Islet of Langerhans (tissue), 1 donor: ENCODE results near the gene ATG5.
A peak's percentile ranks its signal among the peaks of the same experiment; 100 is the strongest.

Experiments
- FAIRE-seq: peaks from one replicate; lab custom pipeline; 2011; peaks lifted over from hg19 to GRCh38; lab: Jason Lieb, UNC

Gene ATG5

DNA sequence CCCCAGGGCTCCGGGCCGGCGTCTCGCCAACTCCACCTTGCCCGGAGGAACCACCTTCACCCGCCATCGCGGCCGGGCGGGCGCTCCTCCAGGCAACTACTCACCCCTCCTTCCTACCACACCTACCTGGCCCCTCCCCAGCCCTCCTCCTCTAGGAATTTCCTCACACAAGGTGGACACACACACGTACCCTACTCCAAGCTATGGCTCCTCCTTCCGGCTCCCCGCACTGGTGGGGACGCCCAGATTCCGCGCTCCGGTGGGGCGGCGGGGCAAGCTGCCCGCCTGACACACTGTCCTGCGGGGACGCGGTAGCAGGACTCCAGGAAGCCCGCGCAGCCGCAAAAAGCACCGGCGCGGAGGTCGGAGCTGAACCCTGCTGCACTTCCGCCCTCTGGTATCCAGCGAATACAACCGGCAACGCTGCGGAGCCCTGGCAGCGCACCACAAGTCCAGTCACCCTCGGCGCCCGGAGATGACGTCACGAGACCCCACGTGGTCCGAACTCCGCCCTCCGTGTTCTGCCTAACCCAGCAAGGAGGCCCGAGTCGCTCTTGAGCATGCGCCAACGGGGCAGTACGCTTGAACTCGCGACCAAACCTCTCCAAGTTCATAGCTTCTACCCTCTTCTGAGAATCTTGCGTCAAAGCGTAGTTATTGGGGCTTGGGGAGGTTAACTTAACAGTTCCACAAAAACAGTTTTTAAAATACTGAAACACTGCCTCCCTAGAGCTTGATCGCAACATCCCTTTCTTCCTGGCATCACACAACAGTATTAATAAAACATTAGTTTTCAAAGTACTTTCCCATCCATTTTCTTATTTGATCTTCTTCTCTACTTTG is at the start of gene ATG5:
Gene ATG5 (minus strand): TSS at position 425 of the 843 bp plus-strand sequence. CDS start 9,552 bp downstream, outside the sequence.
- FAIRE-seq: peak; percentile 97

DNA sequence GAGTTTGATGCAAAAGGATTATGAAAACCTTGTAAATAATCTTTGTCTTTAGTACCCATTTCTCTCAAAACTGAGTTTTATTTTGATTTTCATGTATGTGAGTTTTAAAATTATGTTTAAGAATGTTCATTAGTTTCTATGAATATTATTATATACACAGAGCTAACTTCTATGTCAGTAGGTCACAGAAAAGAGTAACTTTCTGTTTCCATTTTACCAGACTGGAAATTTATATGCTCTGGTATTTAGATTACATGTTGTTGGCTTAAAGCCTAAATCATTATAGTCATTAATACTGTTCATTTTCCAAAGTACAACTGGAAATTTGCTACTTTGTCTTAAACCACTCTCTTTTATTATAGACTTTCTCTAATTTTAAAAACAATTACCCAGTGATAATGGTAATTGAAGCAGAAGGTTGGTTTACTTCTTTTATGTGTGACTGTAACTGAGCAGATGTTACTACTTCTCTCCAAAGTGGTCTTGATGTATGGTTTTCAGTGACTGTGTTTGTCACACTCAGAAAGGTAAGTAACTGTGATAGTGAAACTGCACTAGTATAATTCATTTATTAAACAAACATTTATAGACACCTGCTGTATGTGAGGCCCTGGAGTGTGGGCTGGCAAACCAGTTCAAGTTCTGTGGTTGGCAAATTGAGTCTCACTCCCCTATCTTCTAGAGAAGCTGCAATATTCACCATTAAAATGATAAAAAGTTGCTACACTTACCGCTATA is 48.1 kb upstream of the ATG5 start:
- peak; percentile 24 for FAIRE-seq

DNA sequence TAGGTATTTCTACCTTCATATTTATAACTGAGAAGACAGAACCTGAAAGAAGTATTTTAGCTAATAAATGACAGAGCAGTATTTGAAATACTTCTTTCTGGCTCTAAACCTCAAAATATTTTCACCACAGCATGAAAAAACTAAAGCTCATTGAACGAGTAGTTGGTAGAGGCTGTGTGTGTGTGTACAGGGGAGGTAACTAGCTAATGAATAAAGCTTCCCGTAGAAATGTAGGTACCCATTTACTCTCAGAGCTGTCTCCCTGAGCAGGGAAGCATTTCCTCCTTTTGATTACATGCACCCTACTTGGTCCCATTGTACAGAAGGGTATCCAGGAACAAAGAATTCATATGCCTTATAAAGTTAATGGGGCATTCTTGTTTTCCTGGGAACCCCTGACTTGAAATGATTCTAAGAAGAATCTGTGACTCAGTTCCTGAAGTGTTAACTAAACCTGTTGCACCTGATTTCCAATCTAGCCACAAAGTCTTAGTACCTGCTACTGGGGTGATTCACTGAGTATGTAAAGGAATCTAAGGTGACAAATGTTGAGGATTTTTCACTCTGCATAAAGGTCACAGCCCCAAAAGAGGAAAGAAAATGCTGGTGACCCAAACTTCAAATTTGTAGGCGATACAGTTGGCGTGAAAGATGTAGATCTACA is 47.4 kb upstream of the ATG5 start:
- no peak for FAIRE-seq

DNA sequence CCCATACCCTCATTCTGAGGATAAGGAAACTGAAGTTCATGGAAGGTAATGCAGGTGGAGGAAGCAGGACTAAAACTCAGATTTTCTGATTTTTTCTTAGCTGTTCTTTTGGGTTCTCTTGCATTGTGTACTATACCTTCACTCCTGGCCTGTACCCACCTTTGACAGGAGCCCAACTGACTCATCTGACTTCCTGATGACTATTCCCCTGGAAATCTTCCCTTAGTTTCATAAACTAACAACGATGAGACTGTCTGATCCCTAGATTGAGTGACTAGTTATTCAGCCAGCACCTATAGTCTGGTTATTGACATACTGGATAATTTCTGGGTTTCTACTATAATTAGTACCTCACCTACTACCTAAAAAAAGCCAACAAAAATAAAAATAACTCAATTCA is 45.1 kb upstream of the ATG5 start:
- no peak for FAIRE-seq

DNA sequence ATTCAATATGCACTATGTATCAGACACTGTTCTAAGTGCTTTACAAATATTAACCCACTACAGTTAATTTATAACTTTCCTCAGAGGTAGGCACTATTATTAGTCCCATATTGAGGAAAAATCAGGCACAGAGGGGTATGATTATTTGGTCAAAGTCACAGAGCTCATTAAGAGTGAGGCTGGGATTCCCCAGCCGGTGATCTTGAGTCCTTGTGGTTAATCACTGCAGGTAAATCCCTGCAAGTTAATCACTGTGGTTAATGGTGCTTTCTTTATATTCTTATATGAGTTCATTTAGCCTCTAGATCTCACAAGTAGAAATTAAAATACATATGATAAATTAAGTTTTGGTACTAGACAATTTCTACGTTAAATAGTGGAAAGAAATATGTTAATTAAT is 44.2 kb upstream of the ATG5 start:
- FAIRE-seq: no peak

DNA sequence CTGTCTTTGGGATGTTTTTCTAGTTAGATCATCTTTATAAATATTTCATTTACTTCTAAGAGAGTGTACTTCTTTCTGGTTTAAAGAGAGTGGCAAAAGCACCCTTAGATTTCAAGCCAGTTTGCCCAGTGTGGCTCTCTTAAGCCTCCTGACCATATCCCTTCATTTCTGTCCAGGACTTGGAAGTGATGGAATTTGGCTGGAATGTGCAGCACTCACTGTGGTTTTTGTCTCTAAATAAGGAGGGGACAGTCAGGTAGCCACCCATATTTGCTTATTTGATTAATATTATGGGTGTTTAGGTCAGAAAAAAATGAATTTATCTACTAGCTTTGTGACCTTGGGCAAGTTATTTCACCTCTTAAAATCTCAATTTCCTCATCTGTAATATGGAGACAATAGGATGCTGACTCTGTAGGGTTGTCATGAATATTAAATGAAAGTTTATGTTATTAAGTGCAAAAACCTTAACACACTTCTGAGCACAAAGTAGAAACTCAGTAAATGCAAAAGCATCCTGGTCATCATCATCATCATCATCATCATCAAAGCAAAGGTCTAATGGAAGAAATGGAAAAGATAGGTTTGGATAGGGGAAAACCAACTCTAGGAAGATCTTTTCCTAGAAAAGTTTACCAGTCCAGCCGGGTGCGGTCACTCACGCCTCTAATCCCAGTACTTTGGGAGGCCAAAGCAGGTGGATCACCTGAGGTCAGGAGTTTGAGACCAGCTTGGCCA is 38.0 kb upstream of the ATG5 start:
- FAIRE-seq: no peak

DNA sequence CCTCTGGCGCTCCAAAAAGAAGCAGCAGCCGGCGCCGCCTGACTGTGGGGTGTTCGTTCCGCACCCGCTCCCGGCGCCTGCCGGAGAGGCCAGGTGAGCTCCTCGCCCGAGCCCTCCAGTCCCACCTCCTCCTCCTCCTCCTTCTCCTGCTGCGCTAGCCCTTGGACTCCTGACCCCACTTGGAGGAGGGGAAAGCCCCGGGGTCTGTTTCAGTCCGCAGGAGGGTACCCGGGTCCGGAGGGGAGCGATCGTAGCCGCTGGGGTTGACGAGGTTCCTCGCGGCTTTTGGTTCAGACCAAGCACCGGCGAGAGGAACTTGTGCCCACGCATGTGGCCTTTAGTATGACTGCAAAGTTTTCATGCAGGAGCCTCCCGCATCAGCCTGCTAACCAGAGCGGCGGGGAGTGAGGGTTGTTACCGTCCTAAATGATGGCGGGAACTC is 35.5 kb upstream of the ATG5 start:
- no peak for FAIRE-seq

DNA sequence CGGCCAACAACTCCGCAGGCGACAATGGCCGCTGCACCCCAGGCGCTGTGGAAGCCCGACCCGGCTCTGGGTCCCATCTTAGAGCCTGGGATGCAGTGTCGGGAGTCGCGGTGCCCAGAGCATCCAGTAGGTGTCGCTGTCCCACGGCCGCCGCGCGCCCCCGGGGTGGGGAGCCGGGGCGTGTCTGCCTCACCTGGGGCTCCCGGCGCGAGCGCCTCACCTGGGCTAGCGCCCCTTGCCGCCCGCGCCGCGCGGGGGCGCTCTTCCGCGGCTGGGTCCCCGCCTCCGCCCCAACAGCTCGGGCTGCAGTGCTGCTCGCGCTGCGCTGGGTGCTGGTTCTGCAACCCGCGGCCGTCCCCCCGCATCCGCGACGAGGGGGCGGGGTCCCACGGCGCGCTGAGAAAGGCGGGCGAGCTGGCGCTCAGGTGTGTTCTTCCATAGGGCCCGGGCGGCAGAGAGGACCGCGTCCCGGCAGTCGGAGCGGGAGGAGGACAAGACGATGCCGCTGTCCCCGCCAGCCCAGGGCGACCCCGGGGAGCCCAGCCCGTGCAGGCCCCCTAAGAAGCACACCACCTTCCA is 34.9 kb upstream of the ATG5 start, which contains the start of gene CRYBG1:
Gene CRYBG1 (plus strand): TSS at position 308 of the 579 bp plus-strand sequence. CDS start 192 bp downstream, at position 500.
- no peak for FAIRE-seq

DNA sequence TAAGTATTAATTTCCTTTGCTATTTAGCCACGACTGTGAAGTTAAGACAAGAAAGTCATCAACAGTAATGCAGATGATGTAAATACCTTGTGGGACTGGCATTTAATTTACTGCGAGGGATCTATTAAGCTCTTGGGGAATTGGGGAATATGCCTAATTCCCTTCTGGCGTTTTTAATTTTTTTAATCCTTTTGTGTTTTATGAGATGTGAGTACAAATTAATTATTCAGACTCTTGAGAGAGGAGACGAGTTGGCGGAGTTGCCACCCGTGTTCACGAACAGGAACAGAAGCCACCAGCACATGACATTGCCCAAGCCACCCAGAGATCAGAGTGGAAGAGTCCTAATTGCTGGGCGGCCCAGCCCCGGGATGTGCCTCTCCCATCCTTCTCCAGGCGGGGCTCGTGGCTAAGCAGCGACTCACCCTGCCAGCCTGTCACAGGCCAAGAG is 34.4 kb upstream of the ATG5 start:
- FAIRE-seq: no peak

DNA sequence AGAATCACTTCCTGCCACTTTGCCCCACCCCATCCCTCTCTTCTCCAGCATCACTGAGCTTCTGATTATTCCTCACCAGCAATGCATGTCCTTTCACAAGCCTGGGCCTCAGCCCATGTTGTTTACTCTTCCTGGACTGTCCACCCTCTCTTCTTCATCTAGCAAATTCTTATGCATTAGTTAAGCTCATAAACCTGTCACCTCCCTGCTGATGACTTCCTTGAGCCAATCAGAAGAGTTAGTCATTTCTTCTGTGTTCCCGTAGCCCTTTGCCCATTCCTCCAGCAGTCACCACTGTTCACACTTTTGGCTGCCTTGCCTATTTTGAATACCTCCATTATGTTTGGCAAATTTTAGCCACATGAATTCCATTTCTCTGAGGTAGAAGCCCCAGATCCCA is 30.8 kb upstream of the ATG5 start:
- no peak for FAIRE-seq

DNA sequence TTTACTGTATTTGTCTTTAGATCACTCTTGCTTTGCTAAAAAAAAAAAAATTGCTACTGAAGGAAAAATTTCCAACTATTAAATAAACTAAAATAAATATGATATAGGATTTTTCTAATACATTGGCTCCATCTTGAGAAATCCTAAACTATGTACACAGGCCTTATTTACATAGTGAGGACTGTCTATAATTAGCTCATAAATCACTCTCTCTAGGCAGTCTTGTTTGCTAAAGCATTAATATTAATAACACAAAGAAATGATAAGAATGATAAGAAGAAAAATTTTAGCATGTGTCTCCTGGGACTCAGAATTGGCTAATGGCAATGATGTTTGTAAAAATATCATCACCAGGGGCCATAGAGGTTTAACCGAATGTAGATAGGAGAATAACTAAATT is 21.7 kb upstream of the ATG5 start:
- no peak for FAIRE-seq

DNA sequence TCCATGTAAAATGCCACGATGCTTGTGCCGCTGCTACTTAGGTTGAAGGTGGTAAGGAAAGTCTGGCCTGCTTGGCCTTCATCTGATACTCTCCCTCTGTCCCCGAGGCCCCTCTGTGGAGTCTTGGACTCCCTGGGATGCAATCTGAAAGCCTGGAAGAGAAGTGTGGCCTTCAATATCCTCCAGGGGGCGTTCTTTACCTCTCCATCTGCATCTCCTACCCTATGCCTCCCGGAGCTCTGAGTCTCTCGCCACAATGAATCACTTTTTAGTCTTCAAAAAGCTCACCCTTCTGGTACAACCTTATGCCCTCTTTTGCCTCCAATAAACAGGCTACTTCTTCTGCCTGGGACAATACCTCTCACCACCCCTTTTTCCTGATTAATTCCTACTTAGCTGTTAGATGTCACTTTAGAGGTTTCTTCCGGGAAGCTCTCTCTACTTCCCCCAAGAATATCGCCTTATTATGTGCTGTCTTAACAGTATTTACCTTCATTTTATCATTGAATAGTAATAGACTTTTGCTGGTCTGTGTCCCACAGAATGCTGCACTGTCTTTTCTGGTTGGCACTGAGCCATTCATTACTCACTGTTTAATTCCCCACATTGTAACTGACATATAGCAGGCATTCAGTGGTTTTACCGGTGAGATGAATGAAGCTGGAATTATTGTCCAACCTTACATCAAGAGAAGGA is 13.9 kb upstream of the ATG5 start:
- peak; percentile 92 for FAIRE-seq

DNA sequence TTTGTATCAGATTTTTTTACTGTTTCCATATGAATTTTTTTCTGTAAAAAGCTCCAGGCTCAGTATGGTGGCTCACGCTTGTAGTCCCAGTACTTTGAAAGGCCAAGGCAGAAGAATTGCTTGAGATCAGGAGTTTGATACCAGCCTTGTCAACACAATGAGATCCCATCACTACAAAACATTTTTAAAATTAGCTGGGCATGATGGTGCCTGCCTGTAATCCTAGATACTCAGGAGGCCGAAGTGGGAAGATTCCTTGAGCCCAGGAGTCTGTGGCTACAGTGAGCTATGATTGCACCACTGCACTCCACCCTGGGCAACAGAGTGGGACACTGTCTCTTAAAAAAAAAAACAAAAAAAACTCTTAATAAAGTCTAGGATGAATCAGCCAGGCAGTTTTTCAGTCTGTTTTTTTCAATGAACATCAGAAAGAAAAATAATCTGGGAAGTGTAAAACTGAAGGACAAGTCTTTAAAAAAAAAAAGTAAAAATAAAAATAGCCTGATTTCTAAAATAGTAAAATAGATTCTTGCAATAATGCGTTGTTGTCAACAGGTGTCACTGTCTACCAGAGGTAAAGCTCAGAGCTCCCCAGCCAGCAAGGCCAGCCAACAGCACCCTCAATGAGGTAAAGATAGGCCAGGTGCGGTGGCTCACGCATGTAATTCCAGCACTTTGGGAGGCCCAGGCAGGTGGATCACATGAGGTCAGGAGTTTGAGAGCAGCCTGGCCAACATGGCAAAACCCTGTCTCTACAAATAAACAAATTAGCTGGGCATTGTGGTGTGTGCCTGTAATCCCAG is 9.3 kb upstream of the ATG5 start:
- peak; percentile 86 for FAIRE-seq

DNA sequence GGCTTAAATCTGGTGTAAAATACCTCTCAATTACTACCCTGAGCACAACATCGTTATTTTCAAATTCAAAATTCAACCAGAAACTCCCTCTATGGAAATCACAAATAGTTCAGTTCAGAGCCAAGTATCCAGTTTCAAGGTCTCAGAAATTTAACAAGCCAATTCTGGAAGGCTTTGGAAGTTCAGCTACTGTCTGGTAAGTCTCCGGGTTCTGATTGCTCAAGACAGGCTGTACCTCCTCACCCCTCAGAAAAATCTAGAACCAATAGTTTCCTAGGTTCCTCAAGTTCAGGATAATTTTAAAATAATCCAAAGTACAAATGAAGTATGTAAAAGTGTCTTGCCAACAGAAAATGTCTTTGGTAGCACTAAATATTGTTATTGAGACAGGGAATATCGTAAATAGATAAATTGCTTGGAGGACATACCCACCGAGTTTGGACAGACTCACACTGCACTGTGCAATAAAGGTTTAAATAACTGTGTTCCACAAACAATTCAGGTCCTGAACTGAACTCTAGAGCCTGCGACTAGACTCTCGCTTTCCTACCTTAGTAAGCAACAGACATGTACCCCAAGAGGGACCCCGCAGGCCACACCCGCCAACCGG is 729 bp downstream of the ATG5 start:
- no peak for FAIRE-seq

DNA sequence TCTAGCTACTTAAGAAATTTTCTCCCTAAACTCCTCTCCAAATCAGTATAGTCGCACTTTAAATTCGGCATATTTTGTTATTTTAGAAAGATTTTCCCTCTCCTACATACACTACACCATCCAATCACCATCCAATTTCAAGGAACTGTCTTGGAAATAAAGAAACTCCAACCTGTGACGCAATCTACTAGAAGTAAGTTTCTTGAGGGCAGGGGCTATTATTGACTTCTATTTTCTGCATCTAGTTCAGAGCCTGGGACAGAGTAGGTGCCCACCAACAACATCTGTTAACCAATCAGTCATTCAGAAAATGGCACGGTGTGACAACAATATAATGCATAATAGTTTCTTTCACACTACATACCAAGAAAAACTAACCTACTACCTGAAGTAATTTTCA is 3.6 kb downstream of the ATG5 start:
- no peak for FAIRE-seq

DNA sequence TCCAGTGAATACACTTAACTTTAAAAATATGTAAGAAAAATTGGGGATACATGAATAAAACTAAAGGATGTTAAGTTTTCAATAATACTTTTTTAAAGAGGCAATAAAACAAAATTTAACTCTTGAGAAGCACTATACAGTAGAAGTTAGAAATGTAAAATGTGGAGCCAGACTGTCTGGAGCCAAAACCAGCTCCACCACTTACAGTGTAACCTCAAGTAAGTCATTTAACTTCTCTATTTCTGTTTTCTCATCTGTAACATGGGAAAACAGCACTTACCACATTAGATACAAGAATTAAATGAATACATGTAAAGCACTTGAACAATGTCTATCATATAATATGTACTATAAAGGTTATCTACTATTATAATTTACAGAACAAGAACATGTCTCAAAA is 6.7 kb downstream of the ATG5 start:
- FAIRE-seq: peak; percentile 81

DNA sequence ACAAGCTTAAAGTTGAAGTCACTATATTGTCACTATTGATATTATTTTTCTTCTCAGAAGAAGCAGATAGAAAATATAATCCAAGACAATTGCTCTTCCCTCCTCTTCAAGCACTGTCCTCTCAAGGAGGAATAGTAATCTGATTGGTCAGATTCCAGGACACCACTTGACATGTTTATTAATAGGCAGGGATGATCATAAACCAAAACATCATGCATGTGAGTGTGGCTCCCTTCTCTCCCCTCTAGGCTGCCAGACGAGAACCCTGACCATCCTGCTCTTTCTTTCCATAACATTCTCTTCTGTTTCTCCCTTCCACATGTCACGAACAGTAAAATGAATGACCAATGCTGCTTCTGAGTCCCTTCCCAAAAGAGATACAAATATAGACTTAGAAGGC is 7.5 kb downstream of the ATG5 start:
- FAIRE-seq: no peak

DNA sequence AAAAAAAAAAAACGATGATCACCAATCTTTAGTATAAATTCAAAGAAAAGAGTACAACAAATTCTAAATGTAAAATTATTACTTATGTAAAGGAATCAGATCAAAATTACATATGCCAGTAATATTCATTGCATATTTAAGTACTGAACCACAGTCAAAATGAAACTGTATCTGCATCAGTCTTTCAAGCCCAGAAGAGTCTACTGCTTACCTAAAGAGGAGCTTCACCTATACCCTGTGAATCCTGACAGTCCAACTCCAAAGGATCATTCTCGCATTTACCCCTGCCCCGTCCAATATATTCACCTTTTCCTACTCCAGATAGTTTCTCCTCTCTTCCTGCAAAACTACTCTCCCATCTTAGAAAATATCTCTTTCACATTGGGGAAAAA is 9.2 kb downstream of the ATG5 start:
- no peak for FAIRE-seq

DNA sequence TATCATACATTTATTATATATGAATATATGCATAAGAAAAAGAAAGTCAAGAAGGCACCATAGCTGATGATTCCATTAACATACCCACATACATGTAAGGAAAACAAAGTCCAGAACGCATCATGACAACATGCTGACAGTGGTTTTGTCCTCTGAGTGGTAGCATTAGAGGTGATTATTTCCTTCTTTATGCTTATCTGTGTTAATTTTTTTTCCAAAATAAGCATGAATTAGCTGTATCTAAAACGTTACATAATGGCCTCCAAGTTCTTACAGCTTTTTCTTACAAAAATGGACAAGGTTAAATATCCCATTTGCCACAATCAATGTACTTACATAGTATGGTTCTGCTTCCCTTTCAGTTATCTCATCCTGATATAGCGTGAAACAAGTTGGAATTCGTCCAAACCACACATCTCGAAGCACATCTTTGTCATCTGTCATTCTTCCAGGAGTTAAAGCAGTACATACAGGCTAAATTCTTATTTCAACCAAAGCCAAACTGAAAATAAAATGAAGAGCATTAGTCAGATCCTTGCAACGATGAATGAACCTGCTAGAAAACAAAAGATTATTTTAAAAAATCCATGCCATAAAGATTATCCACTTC is 9.7 kb downstream of the ATG5 start:
- FAIRE-seq: peak; percentile 21
